GM12801 (cell line): ENCODE data around the gene PPM1H.

Source experiments
- TF ChIP-seq, protein P1 (sequence below): IDR thresholded peaks from one replicate; pipeline ENCODE4 v1.5.1; 2011; ENCODE audit warnings: control low read depth; ENCODE audit not compliant: insufficient read length; ENCODE audit errors: extremely low read depth

The PPM1H gene

GRCh38 chr12:62873116-62873825, 61.7 kb downstream of the PPM1H start:
- TF ChIP-seq, protein P1, sequence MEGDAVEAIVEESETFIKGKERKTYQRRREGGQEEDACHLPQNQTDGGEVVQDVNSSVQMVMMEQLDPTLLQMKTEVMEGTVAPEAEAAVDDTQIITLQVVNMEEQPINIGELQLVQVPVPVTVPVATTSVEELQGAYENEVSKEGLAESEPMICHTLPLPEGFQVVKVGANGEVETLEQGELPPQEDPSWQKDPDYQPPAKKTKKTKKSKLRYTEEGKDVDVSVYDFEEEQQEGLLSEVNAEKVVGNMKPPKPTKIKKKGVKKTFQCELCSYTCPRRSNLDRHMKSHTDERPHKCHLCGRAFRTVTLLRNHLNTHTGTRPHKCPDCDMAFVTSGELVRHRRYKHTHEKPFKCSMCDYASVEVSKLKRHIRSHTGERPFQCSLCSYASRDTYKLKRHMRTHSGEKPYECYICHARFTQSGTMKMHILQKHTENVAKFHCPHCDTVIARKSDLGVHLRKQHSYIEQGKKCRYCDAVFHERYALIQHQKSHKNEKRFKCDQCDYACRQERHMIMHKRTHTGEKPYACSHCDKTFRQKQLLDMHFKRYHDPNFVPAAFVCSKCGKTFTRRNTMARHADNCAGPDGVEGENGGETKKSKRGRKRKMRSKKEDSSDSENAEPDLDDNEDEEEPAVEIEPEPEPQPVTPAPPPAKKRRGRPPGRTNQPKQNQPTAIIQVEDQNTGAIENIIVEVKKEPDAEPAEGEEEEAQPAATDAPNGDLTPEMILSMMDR: no peak

GRCh38 chr12:62868820-62869219, 66.1 kb downstream of the PPM1H start:
- TF ChIP-seq, protein P1: no peak

- TF ChIP-seq, protein P1: no peak
Observed at GRCh38 chr12:62866451-62867082, 68.4 kb downstream of the PPM1H start.

DNA sequence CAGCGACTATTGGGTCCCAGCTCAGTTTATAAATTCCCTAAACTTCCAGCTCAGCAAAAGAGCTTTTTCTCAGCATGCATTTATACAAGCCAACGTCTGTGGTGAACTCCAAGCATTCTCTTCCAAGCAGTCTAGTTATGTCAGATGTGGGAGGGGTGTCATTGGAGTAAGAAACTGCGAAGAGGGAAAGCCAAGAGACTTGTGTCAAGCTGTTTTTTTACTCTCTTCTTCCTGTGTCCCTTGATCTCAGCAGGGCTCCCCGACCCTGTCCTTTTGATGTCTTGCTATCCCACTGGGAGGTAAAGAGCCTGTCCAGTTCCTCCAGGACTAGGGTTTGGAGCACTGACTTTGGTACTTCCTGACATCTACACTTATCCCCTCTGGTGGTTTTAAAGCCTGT, 69.0 kb downstream of the PPM1H start:
- TF ChIP-seq, protein P1: no peak

DNA sequence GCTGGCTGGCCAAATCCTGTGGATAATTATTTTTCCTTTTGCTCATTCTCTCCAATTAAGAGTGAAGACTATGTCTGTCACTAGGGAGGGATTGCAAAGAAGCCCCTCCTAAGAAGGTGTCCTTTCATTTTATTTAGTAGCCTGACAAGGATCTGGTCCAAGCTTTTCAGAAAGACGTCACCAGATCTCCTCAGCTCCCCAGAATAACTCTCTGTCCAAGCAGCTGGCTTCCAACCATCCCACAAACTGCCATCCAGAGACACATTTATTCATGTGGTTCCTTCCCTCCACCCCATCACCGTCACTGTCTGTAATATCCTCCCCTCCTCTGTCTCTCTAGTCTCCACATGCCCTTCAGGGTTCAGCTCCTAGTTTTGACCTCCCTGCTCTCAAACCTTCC, 69.9 kb downstream of the PPM1H start:
- TF ChIP-seq, protein P1: no peak

GRCh38 chr12:62862259-62862881, 72.6 kb downstream of the PPM1H start:
- TF ChIP-seq, protein P1: no peak

DNA sequence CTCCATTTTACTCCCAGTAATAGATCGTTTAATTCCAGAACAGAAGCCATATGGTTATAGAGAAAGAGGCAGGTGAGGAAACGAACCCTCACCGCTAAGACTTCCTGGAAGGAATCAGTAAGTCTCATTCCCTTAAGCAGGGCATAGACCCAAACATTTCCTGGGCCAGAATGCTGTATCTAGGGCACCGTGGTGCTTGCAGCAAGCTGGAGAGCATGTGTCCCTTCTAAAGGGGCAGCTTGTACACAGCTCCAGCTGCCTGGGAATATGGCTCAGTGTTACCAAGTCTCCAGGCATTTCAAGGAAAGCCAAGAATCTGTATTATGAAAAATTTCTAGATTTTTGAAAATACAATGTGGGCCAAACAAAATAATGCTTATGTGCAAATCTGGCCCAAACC, 73.4 kb downstream of the PPM1H start:
- TF ChIP-seq, protein P1: no peak
